ENCODE measurements around the gene LINGO4. TPM values are rescaled to one million over a fixed set of nuclear protein-coding genes. Genes with fewer than 3 reads are reported as not detected.

LINGO4 gene
- total and polyA plus RNA-seq, 3 experiments from 2014 or later: 0.09 to 0.28 TPM; not detected in 1

- H3K27ac ChIP-seq (ENCODE audit: low read depth, low read length): no peak overlapping the region
- Mint-ChIP-seq H3K4me3 (no peak overlapping the region), H3K4me1 (peaks cover 24 to 32% (median 25%) of the 10 kb centered on the region in 3 donors), H3K9me3 (no peaks in the 10 kb centered on the region), H3K27ac (peak overlapping the region in 6 of 8 donors; percentile 20 to 84 (median 49)), H3K27me3 (peaks cover 0 to 2% of the 10 kb centered on the region in 2 donors), H3K36me3 (no peaks in the 10 kb centered on the region)
- ChIA-PET CTCF (interaction anchor here (0.7 to 2.2 kb wide), 2 partner anchors 11 to 26 kb away, joined by 3 to 7 read pairs; no protein-coding TSS in a partner anchor), POLR2A (interaction anchor here (0.8 kb wide), 1 partner anchor 118 kb away, joined by 3 read pairs; no protein-coding TSS in a partner anchor)
- no peak for DNase-seq
- no peak overlapping the region for H3K4me3 ChIP-seq (ENCODE audit: low read length)
- no peaks in the 10 kb centered on the region for H3K36me3 ChIP-seq (ENCODE audit: insufficient read depth, low read length)
- peaks cover 11% of the 10 kb centered on the region for H3K4me1 ChIP-seq (ENCODE audit: insufficient read depth, low read length)
- no peaks in the 10 kb centered on the region for H3K9me3 ChIP-seq (ENCODE audit: low read length)
- no peaks in the 10 kb centered on the region for H3K27me3 ChIP-seq (ENCODE audit: insufficient read depth, low read length, poor library complexity, severe bottlenecking)
Observed at GRCh38 chr1:151809985-151810556, 4.9 kb upstream of the LINGO4 start.

GRCh38 chr1:151809290-151809984 is 4.2 kb upstream of the LINGO4 start:
- Histone ChIP-seq H3K9me3 (ENCODE audit: low read length) (no peaks in the 10 kb centered on the region), H3K4me1 (ENCODE audit: insufficient read depth, low read length) (peaks cover 4% of the 10 kb centered on the region), H3K36me3 (ENCODE audit: insufficient read depth, low read length) (no peaks in the 10 kb centered on the region), H3K4me3 (ENCODE audit: low read length) (no peak overlapping the region), H3K27me3 (ENCODE audit: insufficient read depth, low read length, poor library complexity, severe bottlenecking) (no peaks in the 10 kb centered on the region), H3K27ac (ENCODE audit: low read depth, low read length) (no peak overlapping the region)
- DNase-seq: no peak
- Mint-ChIP-seq H3K9me3 (no peaks in the 10 kb centered on the region), H3K36me3 (no peaks in the 10 kb centered on the region), H3K4me3 (no peak overlapping the region), H3K27me3 (peaks cover 0 to 2% of the 10 kb centered on the region in 2 donors), H3K4me1 (peaks cover 18 to 27% (median 18%) of the 10 kb centered on the region in 3 donors), H3K27ac (peak overlapping the region in 7 of 8 donors; percentile 8 to 88 (median 74))
- POLR2A ChIA-PET: interaction anchor here (0.8 kb wide), 1 partner anchor 117 kb away, joined by 3 read pairs; no protein-coding TSS in a partner anchor
- CTCF ChIA-PET: interaction anchor here (0.7 to 1.3 kb wide), 2 partner anchors 23 to 27 kb away, joined by 3 read pairs; no protein-coding TSS in a partner anchor

- H3K9me3 Mint-ChIP-seq: no peaks in the 10 kb centered on the region
- peaks cover 7 to 14% (median 11%) of the 10 kb centered on the region in 3 donors for H3K4me1 Mint-ChIP-seq
- Histone ChIP-seq H3K4me3 (ENCODE audit: low read length) (no peak overlapping the region), H3K9me3 (ENCODE audit: low read length) (no peaks in the 10 kb centered on the region), H3K27ac (ENCODE audit: low read depth, low read length) (no peak overlapping the region), H3K36me3 (ENCODE audit: insufficient read depth, low read length) (no peaks in the 10 kb centered on the region), H3K4me1 (ENCODE audit: insufficient read depth, low read length) (no peaks in the 10 kb centered on the region), H3K27me3 (ENCODE audit: insufficient read depth, low read length, poor library complexity, severe bottlenecking) (no peaks in the 10 kb centered on the region)
- no peaks in the 10 kb centered on the region for H3K36me3 Mint-ChIP-seq
- H3K27me3 Mint-ChIP-seq: peaks cover 0 to 2% of the 10 kb centered on the region in 2 donors
- peak overlapping the region in 4 of 8 donors; percentile 4 to 83 (median 40) for H3K27ac Mint-ChIP-seq
- POLR2A ChIA-PET: no interaction called here
- DNase-seq: no peak
- H3K4me3 Mint-ChIP-seq: no peak overlapping the region
- CTCF ChIA-PET: interaction anchor here (1.0 to 1.4 kb wide), 3 partner anchors 10 to 29 kb away, joined by 3 to 4 read pairs (median 3); no protein-coding TSS in a partner anchor
Observed at GRCh38 chr1:151807766-151808165, 2.5 kb upstream of the LINGO4 start.

- CTCF ChIA-PET: interaction anchor here (1.0 to 1.4 kb wide), 2 partner anchors 10 to 29 kb away, joined by 3 to 4 read pairs; no protein-coding TSS in a partner anchor
Observed at GRCh38 chr1:151807131-151807530, 1.9 kb upstream of the LINGO4 start.

GRCh38 chr1:151806170-151806569 is 951 bp upstream of the LINGO4 start:
- Mint-ChIP-seq H3K27me3 (peaks cover 0 to 5% of the 10 kb centered on the region in 2 donors), H3K27ac (peak overlapping the region in 4 of 8 donors; percentile 17 to 88 (median 32))
- CTCF ChIA-PET: no interaction called here

More at GRCh38 chr1:151807131-151807530, 1.9 kb upstream of the LINGO4 start:
- Histone ChIP-seq H3K27ac (ENCODE audit: low read depth, low read length) (no peak overlapping the region), H3K4me3 (ENCODE audit: low read length) (no peak overlapping the region), H3K27me3 (ENCODE audit: insufficient read depth, low read length, poor library complexity, severe bottlenecking) (no peaks in the 10 kb centered on the region), H3K36me3 (ENCODE audit: insufficient read depth, low read length) (no peaks in the 10 kb centered on the region), H3K9me3 (ENCODE audit: low read length) (no peaks in the 10 kb centered on the region), H3K4me1 (ENCODE audit: insufficient read depth, low read length) (no peaks in the 10 kb centered on the region)
- DNase-seq: no peak
- Mint-ChIP-seq H3K4me1 (peaks cover under 1 to 8% (median 7%) of the 10 kb centered on the region in 3 donors), H3K36me3 (no peaks in the 10 kb centered on the region), H3K9me3 (no peaks in the 10 kb centered on the region), H3K4me3 (no peak overlapping the region), H3K27me3 (peaks cover 0 to 2% of the 10 kb centered on the region in 2 donors), H3K27ac (peak overlapping the region in 2 of 8 donors; percentile 26 to 88)
- POLR2A ChIA-PET: no interaction called here

GRCh38 chr1:151803915-151804314 is 1.3 kb downstream of the LINGO4 start:
- H3K27ac Mint-ChIP-seq: peak overlapping the region in 7 of 8 donors; percentile 23 to 83 (median 75)
- CTCF ChIA-PET: interaction anchor here (1.1 kb wide), 1 partner anchor 11 kb away, joined by 3 read pairs; no protein-coding TSS in a partner anchor
- POLR2A ChIA-PET: no interaction called here

More at GRCh38 chr1:151806170-151806569, 951 bp upstream of the LINGO4 start:
- Mint-ChIP-seq H3K4me3 (no peak overlapping the region), H3K9me3 (no peaks in the 10 kb centered on the region), H3K36me3 (no peaks in the 10 kb centered on the region), H3K4me1 (peaks cover 0 to 5% (median 0%) of the 10 kb centered on the region in 3 donors)
- Histone ChIP-seq H3K27me3 (ENCODE audit: insufficient read depth, low read length, poor library complexity, severe bottlenecking) (no peaks in the 10 kb centered on the region), H3K9me3 (ENCODE audit: low read length) (no peaks in the 10 kb centered on the region), H3K4me1 (ENCODE audit: insufficient read depth, low read length) (no peaks in the 10 kb centered on the region), H3K4me3 (ENCODE audit: low read length) (no peak overlapping the region), H3K27ac (ENCODE audit: low read depth, low read length) (no peak overlapping the region), H3K36me3 (ENCODE audit: insufficient read depth, low read length) (no peaks in the 10 kb centered on the region)
- DNase-seq: no peak
- POLR2A ChIA-PET: interaction anchor here (0.6 kb wide), 1 partner anchor 125 kb away, joined by 4 read pairs; no protein-coding TSS in a partner anchor

GRCh38 chr1:151803164-151803563 is 2.1 kb downstream of the LINGO4 start:
- Histone ChIP-seq H3K4me1 (ENCODE audit: insufficient read depth, low read length) (no peaks in the 10 kb centered on the region), H3K4me3 (ENCODE audit: low read length) (no peak overlapping the region), H3K27ac (ENCODE audit: low read depth, low read length) (no peak overlapping the region), H3K27me3 (ENCODE audit: insufficient read depth, low read length, poor library complexity, severe bottlenecking) (no peaks in the 10 kb centered on the region), H3K9me3 (ENCODE audit: low read length) (no peaks in the 10 kb centered on the region), H3K36me3 (ENCODE audit: insufficient read depth, low read length) (no peaks in the 10 kb centered on the region)
- H3K9me3 Mint-ChIP-seq: no peaks in the 10 kb centered on the region
- peaks cover 0 to 4% (median 2%) of the 10 kb centered on the region in 3 donors for H3K36me3 Mint-ChIP-seq
- DNase-seq: no peak
- H3K27ac Mint-ChIP-seq: peak overlapping the region in 7 of 8 donors; percentile 67 to 95 (median 79)
- peaks cover 6 to 12% of the 10 kb centered on the region in 2 donors for H3K27me3 Mint-ChIP-seq
- H3K4me3 Mint-ChIP-seq: no peak overlapping the region
- CTCF ChIA-PET: interaction anchor here (1.5 kb wide), 1 partner anchor 33 kb away, joined by 4 read pairs; no protein-coding TSS in a partner anchor
- POLR2A ChIA-PET: no interaction called here
- peaks cover 12 to 19% (median 12%) of the 10 kb centered on the region in 3 donors for H3K4me1 Mint-ChIP-seq

More at GRCh38 chr1:151803915-151804314, 1.3 kb downstream of the LINGO4 start:
- no peaks in the 10 kb centered on the region for H3K9me3 Mint-ChIP-seq
- no peaks in the 10 kb centered on the region for H3K36me3 ChIP-seq (ENCODE audit: insufficient read depth, low read length)
- no peaks in the 10 kb centered on the region for H3K27me3 ChIP-seq (ENCODE audit: insufficient read depth, low read length, poor library complexity, severe bottlenecking)
- no peak overlapping the region for H3K27ac ChIP-seq (ENCODE audit: low read depth, low read length)
- no peaks in the 10 kb centered on the region for H3K4me1 ChIP-seq (ENCODE audit: insufficient read depth, low read length)
- no peak overlapping the region for H3K4me3 ChIP-seq (ENCODE audit: low read length)
- H3K36me3 Mint-ChIP-seq: peaks cover 0 to 2% (median 0%) of the 10 kb centered on the region in 3 donors
- peaks cover 12 to 17% (median 12%) of the 10 kb centered on the region in 3 donors for H3K4me1 Mint-ChIP-seq
- peaks cover 6 to 12% of the 10 kb centered on the region in 2 donors for H3K27me3 Mint-ChIP-seq
- DNase-seq: no peak
- H3K4me3 Mint-ChIP-seq: no peak overlapping the region
- no peaks in the 10 kb centered on the region for H3K9me3 ChIP-seq (ENCODE audit: low read length)
